Heart left ventricle (tissue), 13 donors: ENCODE data around the gene CDH8.

Experiments used
- POLR2A ChIP-seq, 2 donors: fragments of 450-650 bp; IDR thresholded peaks; one replicate each; pipeline ENCODE4 v1.6.1; 2017; ENCODE audit warnings: antibody characterized with exemption in 2 of 2, mild to moderate bottlenecking in 2 of 2, moderate library complexity in 2 of 2
- TF ChIP-seq, protein P1 (sequence below), 12 donors: fragments of 200-600 bp; sonication (generic) in 4 of 12; IDR thresholded peaks; one replicate each; pipeline versions ENCODE4 v1.5.0 to v1.8.0; 2018 to 2022; ENCODE audit warnings: antibody characterized with exemption in 12 of 12, mild to moderate bottlenecking in 5 of 12
- donor health status: ischemic (EF 13 %, LVEDD 7.1; RV severe dilation, severe dysfunction).
- donor health status: DM: no; HTN: yes; CAD: no.
- donor health status: DM: no; HTN: no; CAD: no.
- donor health status: ischemic (EF 25% LVEDD 6.9; RV normal size, moderate dysfunction).
- donor health status: ischemic (EF 25% LVEDD 5.7; RV mildly dilated, moderate dysfunction).
- donor health status: ischemic (EF 35%, LVEDD 5.7; RV mildly dilated, moderate dysfunction).
- donor health status: nonischemic (EF 11% LVEDD 7.7; RV severe dilation, severe dysfunction).
- donor health status: DM: yes; HTN: yes; CAD: no.
- donor health status: PGD.
- donor health status: ischemic (EF 29% LVEDD 5.4; RV normal size, mild dysfunction).
- donor health status: nonischemic (EF 23%, LVEDD 6.1; RV moderate dilation, normal function).

GRCh38 chr16:62067981-62068380 lies 31.7 kb upstream of the CDH8 start:
- TF ChIP-seq POLR2A (IDR thresholded peaks at IDR 0.05), result no peak
- TF ChIP-seq, protein P1, sequence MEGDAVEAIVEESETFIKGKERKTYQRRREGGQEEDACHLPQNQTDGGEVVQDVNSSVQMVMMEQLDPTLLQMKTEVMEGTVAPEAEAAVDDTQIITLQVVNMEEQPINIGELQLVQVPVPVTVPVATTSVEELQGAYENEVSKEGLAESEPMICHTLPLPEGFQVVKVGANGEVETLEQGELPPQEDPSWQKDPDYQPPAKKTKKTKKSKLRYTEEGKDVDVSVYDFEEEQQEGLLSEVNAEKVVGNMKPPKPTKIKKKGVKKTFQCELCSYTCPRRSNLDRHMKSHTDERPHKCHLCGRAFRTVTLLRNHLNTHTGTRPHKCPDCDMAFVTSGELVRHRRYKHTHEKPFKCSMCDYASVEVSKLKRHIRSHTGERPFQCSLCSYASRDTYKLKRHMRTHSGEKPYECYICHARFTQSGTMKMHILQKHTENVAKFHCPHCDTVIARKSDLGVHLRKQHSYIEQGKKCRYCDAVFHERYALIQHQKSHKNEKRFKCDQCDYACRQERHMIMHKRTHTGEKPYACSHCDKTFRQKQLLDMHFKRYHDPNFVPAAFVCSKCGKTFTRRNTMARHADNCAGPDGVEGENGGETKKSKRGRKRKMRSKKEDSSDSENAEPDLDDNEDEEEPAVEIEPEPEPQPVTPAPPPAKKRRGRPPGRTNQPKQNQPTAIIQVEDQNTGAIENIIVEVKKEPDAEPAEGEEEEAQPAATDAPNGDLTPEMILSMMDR (IDR thresholded peaks at IDR 0.05), result no peak
